Smooth muscle cell (in vitro differentiated cells): ENCODE results near the gene CARMIL1. TPM values are rescaled to one million over a fixed set of nuclear protein-coding genes. Genes with fewer than 3 reads are reported as not detected.

Experiments
- DNase-seq: peaks from one replicate; lab custom pipeline; 2025; ENCODE audit not compliant: unreplicated experiment; lab: John Stamatoyannopoulos, UW
- H2AFZ ChIP-seq: fragments of 200-600 bp; sonication (generic); 2 replicates; pipeline ENCODE4 v1.6.0; 2016; ENCODE audit warnings: antibody characterized with exemption, low read depth, mild to moderate bottlenecking
- H3F3A ChIP-seq: fragments of 200-600 bp; sonication (generic); 2 replicates; pipeline ENCODE4 v1.6.0; 2017; ENCODE audit warnings: antibody characterized with exemption, low read depth
- H3K27ac ChIP-seq: fragments of 200-600 bp; sonication (generic); 2 replicates; pipeline ENCODE4 v1.5.1; 2016; ENCODE audit warnings: low read depth, mild to moderate bottlenecking
- H3K27me3 ChIP-seq: fragments of 200-600 bp; sonication (generic); 2 replicates; pipeline ENCODE4 v1.6.1; 2016; ENCODE audit warnings: low read depth, mild to moderate bottlenecking
- H3K36me3 ChIP-seq: fragments of 200-600 bp; sonication (generic); 2 replicates; pipeline ENCODE4 v1.5.1; 2016; ENCODE audit warnings: low read depth
- H3K4me1 ChIP-seq: fragments of 200-600 bp; sonication (generic); 2 replicates; pipeline ENCODE4 v1.5.1; 2016; ENCODE audit warnings: low read depth
- H3K4me2 ChIP-seq: fragments of 200-600 bp; sonication (generic); 2 replicates; pipeline ENCODE4 v1.6.0; 2016; ENCODE audit warnings: mild to moderate bottlenecking
- H3K4me3 ChIP-seq: fragments of 200-600 bp; sonication (generic); 2 replicates; pipeline ENCODE4 v1.5.1; 2016; ENCODE audit warnings: mild to moderate bottlenecking
- H3K79me2 ChIP-seq: fragments of 200-600 bp; sonication (generic); 2 replicates; pipeline ENCODE4 v1.6.0; 2016; ENCODE audit warnings: low read depth, mild to moderate bottlenecking
- H3K9ac ChIP-seq: fragments of 200-600 bp; sonication (generic); 2 replicates; pipeline ENCODE4 v1.6.0; 2016; ENCODE audit warnings: low read depth
- H3K9me3 ChIP-seq: fragments of 200-600 bp; sonication (generic); replicated peaks from 2 replicates; pipeline ENCODE4 v1.5.1; 2016; ENCODE audit warnings: low read depth
- H4K20me1 ChIP-seq: fragments of 200-600 bp; sonication (generic); 2 replicates; pipeline ENCODE4 v1.6.0; 2016; ENCODE audit warnings: low read depth
- WGBS: methylation state at CpG from one replicate; pipeline ENCODE4 v1.1.7; 2016; ENCODE audit warnings: low lambda C conversion rate; 5-methylcytosine and 5-hydroxymethylcytosine counted together
- polyA plus RNA-seq: library from polyadenylated mRNA; unstranded; fragments of >200 nt; fragmentation: Nextera tagmentation; extraction: Ambion mirVana; gene quantifications from 2 replicates; pipeline ENCODE4 v1.2.1, GENCODE V29; 2016
- total RNA-seq: library from RNA; depleted of rRNA; stranded (reverse); fragments of >200 nt; gene quantifications from 2 replicates; pipeline ENCODE4 v1.2.3, GENCODE V29; 2014
- TF ChIP-seq, protein P1 (sequence below): fragments of 200-600 bp; sonication (generic); IDR thresholded peaks from 2 replicates; pipeline ENCODE4 v1.5.1; 2017; ENCODE audit warnings: borderline replicate concordance, mild to moderate bottlenecking, antibody characterized with exemption; ENCODE audit not compliant: insufficient read depth, poor library complexity, severe bottlenecking

The CARMIL1 gene
- total and polyA plus RNA-seq, 2 experiments from 2014 or later, result 7.6 to 24.1 TPM

DNA sequence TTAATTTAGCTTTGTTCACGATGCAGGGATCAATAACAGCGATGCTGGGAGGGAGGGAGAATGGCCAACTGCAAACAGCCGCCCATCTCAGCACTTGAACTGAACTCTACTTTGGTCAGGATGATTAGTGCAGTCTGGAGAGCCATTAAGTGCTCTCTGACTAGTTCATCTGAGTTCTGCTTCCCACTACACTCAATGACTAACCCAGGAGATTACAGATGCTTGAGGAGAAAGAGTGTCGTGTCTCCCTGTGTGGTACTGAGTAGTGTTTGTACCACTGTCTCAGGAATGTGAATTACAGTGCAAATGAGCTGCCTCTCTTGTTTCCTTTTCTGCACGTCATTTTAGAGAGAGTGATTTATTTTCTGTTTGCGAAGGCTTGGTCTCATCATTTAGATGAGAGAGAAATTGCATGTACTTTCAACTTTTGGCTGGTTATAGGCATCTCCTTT lies 23.5 kb downstream of the CARMIL1 start:
- H3K4me2 ChIP-seq, result peak overlapping the region; percentile 55
- no peaks in the 10 kb centered on the region for H3K9me3 ChIP-seq
- H4K20me1 ChIP-seq, result peaks cover 44% of the 10 kb centered on the region
- DNase-seq, result no peak
- no peaks in the 10 kb centered on the region for H3K36me3 ChIP-seq
- H3F3A ChIP-seq, result peaks cover 15% of the 10 kb centered on the region
- peaks cover 11% of the 10 kb centered on the region for H3K4me1 ChIP-seq
- no peak overlapping the region for H3K9ac ChIP-seq
- H2AFZ ChIP-seq, result no peak overlapping the region
- H3K79me2 ChIP-seq, result peaks cover 53% of the 10 kb centered on the region
- peak overlapping the region; percentile 59 for H3K27ac ChIP-seq
- peak overlapping the region; percentile 0 for H3K4me3 ChIP-seq
- TF ChIP-seq, protein P1, sequence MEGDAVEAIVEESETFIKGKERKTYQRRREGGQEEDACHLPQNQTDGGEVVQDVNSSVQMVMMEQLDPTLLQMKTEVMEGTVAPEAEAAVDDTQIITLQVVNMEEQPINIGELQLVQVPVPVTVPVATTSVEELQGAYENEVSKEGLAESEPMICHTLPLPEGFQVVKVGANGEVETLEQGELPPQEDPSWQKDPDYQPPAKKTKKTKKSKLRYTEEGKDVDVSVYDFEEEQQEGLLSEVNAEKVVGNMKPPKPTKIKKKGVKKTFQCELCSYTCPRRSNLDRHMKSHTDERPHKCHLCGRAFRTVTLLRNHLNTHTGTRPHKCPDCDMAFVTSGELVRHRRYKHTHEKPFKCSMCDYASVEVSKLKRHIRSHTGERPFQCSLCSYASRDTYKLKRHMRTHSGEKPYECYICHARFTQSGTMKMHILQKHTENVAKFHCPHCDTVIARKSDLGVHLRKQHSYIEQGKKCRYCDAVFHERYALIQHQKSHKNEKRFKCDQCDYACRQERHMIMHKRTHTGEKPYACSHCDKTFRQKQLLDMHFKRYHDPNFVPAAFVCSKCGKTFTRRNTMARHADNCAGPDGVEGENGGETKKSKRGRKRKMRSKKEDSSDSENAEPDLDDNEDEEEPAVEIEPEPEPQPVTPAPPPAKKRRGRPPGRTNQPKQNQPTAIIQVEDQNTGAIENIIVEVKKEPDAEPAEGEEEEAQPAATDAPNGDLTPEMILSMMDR, result no peak
- 8% methylated on average over 6 of the region's 6 CpGs for WGBS
- no peaks in the 10 kb centered on the region for H3K27me3 ChIP-seq

DNA sequence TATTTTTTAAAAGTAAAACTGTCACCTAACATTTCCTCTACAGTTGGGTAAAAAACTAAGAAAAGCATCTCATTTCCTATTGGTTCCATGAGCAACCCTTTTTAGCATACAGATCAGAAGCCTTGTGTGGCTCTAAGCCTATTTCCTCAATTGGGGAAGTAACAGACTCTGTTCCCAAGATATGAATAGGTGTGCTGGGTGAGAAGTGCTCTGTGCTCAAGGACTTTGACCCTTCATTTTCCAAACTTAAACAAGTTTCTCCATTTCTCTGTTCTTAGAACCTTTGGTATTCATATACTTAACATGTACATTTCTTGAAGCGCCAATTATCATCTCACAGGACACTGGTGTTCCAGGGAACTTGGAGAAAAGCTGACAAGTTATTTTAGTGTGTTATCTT lies 24.1 kb downstream of the CARMIL1 start:
- peaks cover 15% of the 10 kb centered on the region for H3F3A ChIP-seq
- peaks cover 43% of the 10 kb centered on the region for H4K20me1 ChIP-seq
- no peaks in the 10 kb centered on the region for H3K9me3 ChIP-seq
- TF ChIP-seq, protein P1, result no peak
- no peaks in the 10 kb centered on the region for H3K27me3 ChIP-seq
- no peak overlapping the region for H3K9ac ChIP-seq
- H3K4me3 ChIP-seq, result no peak overlapping the region
- peaks cover 11% of the 10 kb centered on the region for H3K4me1 ChIP-seq
- no peaks in the 10 kb centered on the region for H3K36me3 ChIP-seq
- peaks cover 53% of the 10 kb centered on the region for H3K79me2 ChIP-seq
- no peak for DNase-seq
- H2AFZ ChIP-seq, result no peak overlapping the region
- peak overlapping the region; percentile 55 for H3K4me2 ChIP-seq
- WGBS, result 97% methylated on average over 1 of the region's 1 CpG
- peak overlapping the region; percentile 59 for H3K27ac ChIP-seq

DNA sequence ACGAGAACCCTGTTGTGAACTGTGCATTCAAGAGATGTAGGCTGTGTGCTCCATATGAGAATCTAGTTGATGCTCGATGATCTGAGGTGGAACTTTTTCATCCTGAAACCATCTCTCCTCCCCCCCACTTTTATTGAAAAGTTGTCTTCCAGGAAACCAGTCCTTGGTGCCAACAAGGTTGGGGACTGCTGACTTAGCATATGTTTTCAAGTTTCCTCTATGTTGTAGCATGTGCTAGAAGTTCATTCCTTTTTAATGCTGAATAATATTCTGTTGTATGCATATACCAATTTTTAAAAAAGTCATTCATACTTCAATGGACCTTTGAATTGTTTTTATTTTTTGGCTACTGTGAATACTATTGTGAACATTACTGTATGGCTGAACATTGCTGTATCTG lies 27.2 kb downstream of the CARMIL1 start:
- no peak overlapping the region for H3K4me2 ChIP-seq
- H3K9ac ChIP-seq, result no peak overlapping the region
- TF ChIP-seq, protein P1, result no peak
- H3F3A ChIP-seq, result peaks cover 26% of the 10 kb centered on the region
- 96% methylated on average over 2 of the region's 2 CpGs for WGBS
- DNase-seq, result no peak
- no peak overlapping the region for H2AFZ ChIP-seq
- peaks cover 18% of the 10 kb centered on the region for H3K4me1 ChIP-seq
- H3K27me3 ChIP-seq, result no peaks in the 10 kb centered on the region
- H3K79me2 ChIP-seq, result peaks cover 42% of the 10 kb centered on the region
- H3K9me3 ChIP-seq, result no peaks in the 10 kb centered on the region
- H3K36me3 ChIP-seq, result no peaks in the 10 kb centered on the region
- H3K27ac ChIP-seq, result no peak overlapping the region
- H4K20me1 ChIP-seq, result peaks cover 32% of the 10 kb centered on the region
- H3K4me3 ChIP-seq, result no peak overlapping the region

DNA sequence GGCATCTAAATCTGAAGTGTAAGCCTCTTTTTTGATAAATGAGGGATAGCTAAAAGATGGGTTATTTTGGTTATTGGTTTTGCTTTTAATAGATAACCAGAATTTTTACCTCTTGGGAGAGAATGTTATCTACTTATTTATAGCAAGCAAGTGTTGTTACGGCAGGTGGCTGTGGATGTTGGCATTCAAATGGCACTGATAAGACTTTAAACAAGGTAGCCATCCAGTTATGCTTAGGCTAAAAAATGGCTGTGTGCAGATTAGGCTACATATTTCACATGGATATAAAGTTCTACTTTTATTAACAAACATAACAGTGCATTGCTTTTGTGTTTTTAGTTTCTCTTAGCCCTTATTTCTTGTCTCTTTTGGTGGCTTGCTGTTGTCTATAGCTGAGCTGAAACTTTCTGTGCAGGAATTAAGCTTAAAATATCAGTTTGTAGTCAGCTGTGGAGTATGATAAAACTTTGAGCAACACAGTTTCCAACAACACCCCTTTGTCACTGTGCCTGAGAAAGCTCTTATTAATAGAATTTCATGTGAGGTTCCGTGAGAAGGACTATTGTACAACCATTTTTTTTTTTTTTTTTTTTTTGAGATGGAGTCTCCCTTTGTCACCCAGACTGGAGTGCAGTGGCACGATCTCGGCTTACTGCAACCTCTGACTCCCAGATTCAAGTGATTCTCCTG lies 28.8 kb downstream of the CARMIL1 start:
- Histone ChIP-seq H3K27ac (no peak overlapping the region), H3K4me2 (no peak overlapping the region), H3K27me3 (no peaks in the 10 kb centered on the region), H4K20me1 (peaks cover 19% of the 10 kb centered on the region), H3K4me1 (peaks cover 23% of the 10 kb centered on the region), H3K79me2 (peaks cover 42% of the 10 kb centered on the region), H3F3A (peaks cover 30% of the 10 kb centered on the region), H3K36me3 (no peaks in the 10 kb centered on the region), H2AFZ (no peak overlapping the region), H3K4me3 (no peak overlapping the region), H3K9me3 (no peaks in the 10 kb centered on the region), H3K9ac (no peak overlapping the region)
- TF ChIP-seq, protein P1, result no peak
- 92% methylated on average over 4 of the region's 4 CpGs for WGBS
- no peak for DNase-seq
